Heart left ventricle (tissue), 16 donors: ENCODE results near the gene CREB3. TPM values are rescaled to one million over a fixed set of nuclear protein-coding genes. Genes with fewer than 3 reads are reported as not detected.

ENCODE experiments used
- ATAC-seq, 4 donors: fragments of 200-7000 bp; cut with Tn5 transposase; one replicate each; pipeline ENCODE4 v1.9.1; 2020 to 2022; ENCODE audit warnings: moderate library complexity in 4 of 4, mild to moderate bottlenecking in 3 of 4, moderate number of reproducible peaks in 1 of 4
- DNase-seq, 5 donors: peaks; one replicate each; pipeline ENCODE4 v3.0.0-alpha.2; 2020
- H3K27ac ChIP-seq, 12 donors: fragments of 200-600 bp; sonication (generic) in 4 of 12; one replicate each; pipeline versions ENCODE4 v1.5.0 to v1.8.0; 2016 to 2022; ENCODE audit warnings: mild to moderate bottlenecking in 2 of 12
- H3K27me3 ChIP-seq, 9 donors: fragments of 200-600 bp; sonication (generic) in 2 of 9; one replicate each; pipeline versions ENCODE4 v1.5.1 to v1.8.0; 2016 to 2022; ENCODE audit warnings: mild to moderate bottlenecking in 3 of 9
- H3K36me3 ChIP-seq, 9 donors: fragments of 200-600 bp; sonication (generic) in 2 of 9; one replicate each; pipeline versions ENCODE4 v1.5.0 to v1.8.0; 2018 to 2022; ENCODE audit warnings: mild to moderate bottlenecking in 2 of 9
- H3K4me1 ChIP-seq, 12 donors: fragments of 200-600 bp; sonication (generic) in 4 of 12; one replicate each; pipeline versions ENCODE4 v1.5.0 to v1.8.0; 2016 to 2022; ENCODE audit warnings: mild to moderate bottlenecking in 3 of 12
- H3K4me3 ChIP-seq, 12 donors: fragments of 200-600 bp; sonication (generic) in 4 of 12; one replicate each; pipeline versions ENCODE4 v1.5.0 to v1.8.0; 2017 to 2022; ENCODE audit warnings: mild to moderate bottlenecking in 9 of 12, moderate library complexity in 4 of 12
- H3K9me3 ChIP-seq, 12 donors: fragments of 200-600 bp; sonication (generic) in 4 of 12; one replicate each; pipeline versions ENCODE4 v1.5.0 to v1.8.0; 2016 to 2022; ENCODE audit warnings: mild to moderate bottlenecking in 1 of 12
- POLR2A ChIP-seq, 2 donors: fragments of 450-650 bp; IDR thresholded peaks; one replicate each; pipeline ENCODE4 v1.6.1; 2017; ENCODE audit warnings: antibody characterized with exemption in 2 of 2, mild to moderate bottlenecking in 2 of 2, moderate library complexity in 2 of 2
- WGBS, 4 donors: extraction: QIAGEN DNeasy Blood & Tissue Kit in 2 of 4; methylation state at CpG; one replicate each; pipeline versions ENCODE4 v1.1.5 to v1.1.7; 2013 to 2018; 5-methylcytosine and 5-hydroxymethylcytosine counted together
- intact Hi-C, 10 donors: fragments of 100-400 bp; cut with DNase I; formaldehyde crosslinking; loops; one replicate each; pipeline versions ENCODE4 v1.11.1 to v1.14.2; 2022
- polyA plus RNA-seq, 2 donors: library from polyadenylated mRNA; stranded (reverse); fragments of 200-250 nt; gene quantifications; one replicate each; pipeline ENCODE4 v1.2.3, GENCODE V29; 2013
- total RNA-seq, 9 donors: library from RNA; depleted of rRNA in 2 of 9; stranded (reverse); fragments of >200 nt in 2 of 9; fragmentation: NEBNext Ultra II Directional in 3 of 9; extraction: Animal tissue kit (Norgen Biotek cat#: 25700) in 3 of 9; gene quantifications; one replicate each; pipeline versions ENCODE4 v1.1.0 to v1.2.4, GENCODE V29; 2016 to 2023
- TF ChIP-seq, protein P1 (sequence below), 12 donors: fragments of 200-600 bp; sonication (generic) in 4 of 12; IDR thresholded peaks; one replicate each; pipeline versions ENCODE4 v1.5.0 to v1.8.0; 2018 to 2022; ENCODE audit warnings: antibody characterized with exemption in 12 of 12, mild to moderate bottlenecking in 5 of 12
- donor health status: ischemic (EF 13 %, LVEDD 7.1; RV severe dilation, severe dysfunction).
- donor health status: healthy with polysubstance abuse.
- donor health status: DM: no; HTN: yes; CAD: no.
- donor health status: DM: no; HTN: no; CAD: no.
- donor health status: ischemic (EF 25% LVEDD 6.9; RV normal size, moderate dysfunction).
- donor health status: ischemic (EF 25% LVEDD 5.7; RV mildly dilated, moderate dysfunction).
- donor health status: healthy.
- donor health status: DM: yes; HTN: yes; CAD: no.
- donor health status: ischemic (EF 35%, LVEDD 5.7; RV mildly dilated, moderate dysfunction).
- donor health status: nonischemic (EF 11% LVEDD 7.7; RV severe dilation, severe dysfunction).
- donor health status: DM: yes; HTN: yes; CAD: no.
- donor health status: PGD.
- donor health status: ischemic (EF 29% LVEDD 5.4; RV normal size, mild dysfunction).
- donor health status: nonischemic (EF 23%, LVEDD 6.1; RV moderate dilation, normal function).

CREB3 gene
- total and polyA plus RNA-seq, 11 donors = 16.1 to 49.4 (median 26.7) TPM

DNA sequence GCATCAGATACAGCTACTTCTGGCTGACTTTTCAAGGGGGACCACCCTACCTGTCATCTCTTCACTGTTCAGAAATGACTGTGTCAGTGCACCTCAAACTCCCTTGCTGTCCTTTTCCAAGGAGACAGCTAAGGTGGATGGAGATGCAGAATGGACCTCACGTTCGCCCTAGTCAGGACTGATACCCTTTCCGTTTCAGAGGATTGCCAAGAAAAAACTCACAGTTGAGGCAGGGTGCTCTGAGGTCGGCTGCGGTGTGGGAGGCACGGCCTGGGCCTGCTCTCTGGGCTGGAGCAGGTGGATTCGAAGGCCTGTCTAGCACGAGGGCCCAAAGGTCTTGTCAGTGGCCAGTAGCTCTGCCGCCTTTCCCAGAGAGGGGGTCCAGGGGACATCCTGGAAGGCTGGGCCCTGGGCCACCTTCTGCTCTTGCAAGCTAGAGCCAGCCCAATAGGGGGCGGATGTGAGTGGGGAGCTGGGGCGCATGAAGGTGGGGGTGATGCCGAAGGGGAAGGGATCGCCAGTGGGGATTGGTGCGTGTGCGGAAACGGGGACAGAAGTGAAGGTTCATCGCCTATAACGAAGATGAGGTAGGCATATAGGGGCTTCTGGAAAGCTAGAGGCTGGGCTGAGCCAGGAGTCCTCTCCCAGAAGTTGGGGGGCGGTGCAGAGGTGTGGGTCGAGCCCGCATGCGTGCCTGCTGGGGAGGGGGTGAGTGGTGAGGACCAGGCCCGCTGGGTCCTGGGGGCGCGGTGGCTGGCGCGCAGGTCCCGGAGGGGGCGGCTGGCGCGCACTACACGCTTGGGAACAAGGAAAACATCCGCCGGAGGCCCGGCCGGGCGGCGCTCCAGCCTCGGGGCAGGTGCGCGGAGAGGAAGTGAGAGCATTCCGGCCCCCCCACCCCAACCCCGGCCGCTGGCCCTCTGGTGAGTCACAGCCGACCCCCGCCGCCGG is 24.1 kb downstream of the CREB3 start:
- ATAC-seq (peak; percentile 49 to 83 (median 74)), DNase-seq (peak; percentile 74 to 86 (median 84))
- intact Hi-C loops = loop anchor here in 1 of 10 donors (10.0 kb wide), 1 partner anchor 58 kb away; the partner anchor contains the start of genes HINT2 and SPAG8
- Histone ChIP-seq H3K4me1 (peaks cover 0 to 38% (median 26%) of the 10 kb centered on the region in 12 donors), H3K4me3 (peak overlapping the region; percentile 30 to 67 (median 62)), H3K27ac (peak overlapping the region; percentile 75 to 95 (median 88)), H3K9me3 (no peaks in the 10 kb centered on the region), H3K27me3 (no peaks in the 10 kb centered on the region), H3K36me3 (peaks cover 0 to 39% (median 36%) of the 10 kb centered on the region in 9 donors)
- no peak for TF ChIP-seq POLR2A (IDR thresholded peaks at IDR 0.05)
- TF ChIP-seq, protein P1, sequence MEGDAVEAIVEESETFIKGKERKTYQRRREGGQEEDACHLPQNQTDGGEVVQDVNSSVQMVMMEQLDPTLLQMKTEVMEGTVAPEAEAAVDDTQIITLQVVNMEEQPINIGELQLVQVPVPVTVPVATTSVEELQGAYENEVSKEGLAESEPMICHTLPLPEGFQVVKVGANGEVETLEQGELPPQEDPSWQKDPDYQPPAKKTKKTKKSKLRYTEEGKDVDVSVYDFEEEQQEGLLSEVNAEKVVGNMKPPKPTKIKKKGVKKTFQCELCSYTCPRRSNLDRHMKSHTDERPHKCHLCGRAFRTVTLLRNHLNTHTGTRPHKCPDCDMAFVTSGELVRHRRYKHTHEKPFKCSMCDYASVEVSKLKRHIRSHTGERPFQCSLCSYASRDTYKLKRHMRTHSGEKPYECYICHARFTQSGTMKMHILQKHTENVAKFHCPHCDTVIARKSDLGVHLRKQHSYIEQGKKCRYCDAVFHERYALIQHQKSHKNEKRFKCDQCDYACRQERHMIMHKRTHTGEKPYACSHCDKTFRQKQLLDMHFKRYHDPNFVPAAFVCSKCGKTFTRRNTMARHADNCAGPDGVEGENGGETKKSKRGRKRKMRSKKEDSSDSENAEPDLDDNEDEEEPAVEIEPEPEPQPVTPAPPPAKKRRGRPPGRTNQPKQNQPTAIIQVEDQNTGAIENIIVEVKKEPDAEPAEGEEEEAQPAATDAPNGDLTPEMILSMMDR (IDR thresholded peaks at IDR 0.05) = peak; percentile 28 to 69 (median 58)
- WGBS, 4 donors = 11 to 17% (median 13%) methylated on average over 38 to 48 of the region's 48 CpGs

DNA sequence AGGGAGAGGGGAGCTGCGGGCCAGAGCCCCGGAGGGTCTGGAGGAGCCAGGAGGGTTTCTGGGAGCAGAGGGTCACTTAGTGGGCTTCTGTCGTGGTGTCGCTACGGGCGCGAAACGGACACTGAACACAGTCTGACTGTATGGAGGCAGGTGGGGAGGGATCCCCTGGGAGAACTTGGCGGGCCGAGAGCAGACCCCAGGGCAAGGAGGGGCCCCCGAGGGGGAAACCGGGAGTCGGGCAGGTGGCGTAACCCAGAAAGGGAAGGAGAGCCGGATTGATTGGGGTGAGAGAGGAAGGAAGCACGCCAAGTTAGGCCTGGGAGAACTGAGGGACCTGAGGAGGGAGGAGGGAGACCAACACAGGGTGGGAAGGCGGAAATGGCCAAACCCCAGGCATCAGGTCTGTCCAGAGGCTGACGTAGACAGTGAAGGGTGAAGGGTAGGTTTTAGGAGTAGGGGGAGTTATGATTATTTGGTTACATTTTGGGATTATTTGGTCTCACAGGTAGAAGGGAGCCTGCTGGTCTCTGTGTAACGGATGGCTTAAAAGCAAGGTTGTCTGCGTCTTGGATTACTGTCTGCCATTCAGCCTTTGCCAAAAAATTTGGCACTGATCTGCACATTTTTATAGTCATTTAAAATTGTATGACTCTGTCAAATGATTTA is 24.9 kb downstream of the CREB3 start:
- DNase-seq (peak in 4 of 5 donors; percentile 48 to 66 (median 56)), ATAC-seq (peak; percentile 52 to 80 (median 66))
- Histone ChIP-seq H3K9me3 (no peaks in the 10 kb centered on the region), H3K4me1 (peaks cover 0 to 38% (median 26%) of the 10 kb centered on the region in 12 donors), H3K36me3 (peaks cover 0 to 31% (median 28%) of the 10 kb centered on the region in 9 donors), H3K27ac (peak overlapping the region; percentile 75 to 95 (median 88)), H3K27me3 (no peaks in the 10 kb centered on the region), H3K4me3 (peak overlapping the region; percentile 30 to 67 (median 62))
- intact Hi-C loops = loop anchor here in 1 of 10 donors (10.0 kb wide), 1 partner anchor 57 kb away; the partner anchor contains the start of genes HINT2 and SPAG8
- TF ChIP-seq, protein P1 (IDR thresholded peaks at IDR 0.05) = no peak
- TF ChIP-seq POLR2A (IDR thresholded peaks at IDR 0.05) = no peak
- 1 to 3% (median 2%) methylated on average over 20 of the region's 20 CpGs for WGBS, 4 donors

DNA sequence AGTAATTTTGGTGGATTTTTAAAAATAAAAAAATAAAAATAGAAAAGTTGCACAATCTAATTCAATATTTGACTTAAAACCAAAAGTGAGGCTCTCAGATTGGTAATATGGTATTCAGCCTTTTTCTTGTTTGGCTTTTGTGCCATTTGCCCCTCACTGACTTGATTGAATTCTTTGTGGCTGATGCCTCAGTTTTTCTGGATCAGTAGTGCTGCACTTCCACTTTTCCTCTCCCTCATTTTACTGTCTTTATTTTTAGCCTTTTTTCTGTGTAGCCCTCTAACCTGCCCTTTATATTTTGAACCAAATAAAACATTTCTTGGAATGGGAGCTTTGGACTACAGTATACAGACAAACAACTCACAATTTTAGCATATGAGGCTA is 25.4 kb downstream of the CREB3 start:
- ATAC-seq (no peak), DNase-seq (no peak)
- peak overlapping the region in 8 of 12 donors; percentile 58 to 67 (median 64) for H3K4me3 ChIP-seq
- intact Hi-C loops = loop anchor here in 1 of 10 donors (10.0 kb wide), 1 partner anchor 57 kb away; the partner anchor contains the start of genes HINT2 and SPAG8
- TF ChIP-seq POLR2A (IDR thresholded peaks at IDR 0.05) = no peak
- TF ChIP-seq, protein P1 (IDR thresholded peaks at IDR 0.05) = no peak
- peaks cover 0 to 26% (median 22%) of the 10 kb centered on the region in 9 donors for H3K36me3 ChIP-seq
- peaks cover 0 to 38% (median 26%) of the 10 kb centered on the region in 12 donors for H3K4me1 ChIP-seq
- no peaks in the 10 kb centered on the region for H3K9me3 ChIP-seq
- H3K27ac ChIP-seq = peak overlapping the region in 10 of 12 donors; percentile 75 to 95 (median 90)
- H3K27me3 ChIP-seq = no peaks in the 10 kb centered on the region
